GM21825 (cell line): ENCODE measurements around the gene GABRB3.

Experiments
- ATAC-seq: cut with Tn5 transposase; IDR thresholded peaks from one replicate; pipeline ENCODE4 v1.9.1; 2021; ENCODE audit warnings: mild to moderate bottlenecking, moderate library complexity; ENCODE audit not compliant: unreplicated experiment

GABRB3 gene

DNA sequence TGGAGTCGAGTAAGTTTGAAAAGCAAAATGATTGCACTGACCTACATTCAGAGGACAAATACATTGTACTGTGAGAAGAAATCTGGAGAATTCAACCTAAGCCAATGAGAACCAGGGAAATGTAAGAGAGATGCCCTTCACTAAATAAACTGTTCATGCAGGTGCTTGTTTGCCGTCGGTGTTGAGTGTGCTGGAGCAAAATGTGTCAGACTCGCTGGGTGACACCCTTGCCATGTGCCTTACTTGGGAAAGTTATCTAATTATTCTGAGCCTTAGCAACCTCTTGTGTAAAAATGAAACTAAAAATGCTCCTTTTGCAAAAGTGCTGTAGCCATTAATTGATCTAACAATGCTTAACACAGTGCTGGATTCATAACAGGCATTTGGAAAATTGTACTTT lies 140.4 kb downstream of the GABRB3 start:
- ATAC-seq, result no peak

DNA sequence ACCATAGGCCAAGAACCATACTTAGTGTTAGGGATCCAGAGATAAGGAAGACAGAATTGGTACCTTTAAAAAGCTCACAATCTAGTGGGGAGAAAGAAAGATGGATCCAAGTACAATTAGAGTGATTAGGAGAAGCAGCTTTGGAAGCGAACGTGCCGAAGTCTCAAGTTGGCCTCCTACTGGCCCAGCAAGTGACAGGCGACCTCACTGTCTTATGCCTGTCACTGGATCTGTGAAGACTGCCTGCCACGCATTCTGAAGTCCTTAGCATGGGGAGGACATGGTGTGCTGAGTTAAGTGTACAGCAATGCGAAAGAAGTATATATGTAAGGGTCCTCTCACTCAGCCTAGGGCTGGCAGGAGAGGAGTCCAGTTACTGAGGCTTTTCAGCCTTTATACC lies 141.0 kb downstream of the GABRB3 start:
- no peak for ATAC-seq

DNA sequence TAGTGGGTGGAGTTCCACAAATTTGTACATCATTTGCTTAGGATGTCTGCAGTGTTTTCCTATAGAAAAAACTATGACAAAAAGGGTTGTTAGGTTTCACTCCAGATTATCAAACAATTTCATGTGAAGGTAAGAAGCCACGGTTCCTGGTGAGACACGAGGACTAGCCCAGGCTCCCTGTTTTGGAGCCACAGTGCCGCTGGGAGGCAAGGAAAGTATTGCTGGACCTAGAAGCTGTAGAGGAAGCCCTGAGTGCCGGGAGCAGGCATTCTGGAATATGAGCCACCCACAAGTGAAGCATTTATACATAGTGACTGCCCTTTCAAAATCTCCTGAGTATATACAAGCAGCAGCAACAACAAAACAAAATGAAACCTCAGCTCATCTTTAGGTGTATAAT lies 142.0 kb downstream of the GABRB3 start:
- no peak for ATAC-seq

DNA sequence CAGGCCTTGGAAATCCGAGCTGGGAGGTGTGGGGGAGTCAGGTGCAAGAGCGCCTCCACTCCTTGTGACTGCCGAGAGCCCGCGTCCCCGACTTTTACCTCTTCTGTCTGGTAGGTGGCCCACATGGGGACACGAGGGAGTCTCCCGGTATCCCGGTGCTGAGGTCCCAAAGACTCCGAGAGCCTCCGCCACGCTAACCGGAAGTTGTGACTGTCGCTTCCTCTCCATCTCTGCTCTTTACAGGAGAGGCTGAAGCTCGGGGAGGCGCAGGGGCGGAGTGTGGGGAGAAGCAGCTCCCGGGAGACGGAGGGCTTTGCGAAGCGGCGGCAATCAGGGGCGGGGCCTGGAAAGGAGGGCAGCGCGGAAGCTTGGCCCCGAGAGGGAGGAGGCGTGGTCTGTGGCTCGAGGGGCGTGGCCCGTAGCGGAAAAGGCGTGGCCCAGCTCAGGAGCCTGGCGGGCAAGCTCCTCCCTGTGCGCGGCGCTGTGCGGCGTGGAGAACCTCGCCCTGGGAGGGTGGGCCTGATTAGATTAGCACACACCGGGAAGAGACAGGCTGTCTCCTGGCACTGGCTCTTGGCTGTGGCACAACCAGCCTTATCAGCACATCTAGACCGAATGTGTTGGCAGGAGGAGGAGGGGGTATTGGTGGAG lies 143.9 kb downstream of the GABRB3 start:
- ATAC-seq, result no peak

DNA sequence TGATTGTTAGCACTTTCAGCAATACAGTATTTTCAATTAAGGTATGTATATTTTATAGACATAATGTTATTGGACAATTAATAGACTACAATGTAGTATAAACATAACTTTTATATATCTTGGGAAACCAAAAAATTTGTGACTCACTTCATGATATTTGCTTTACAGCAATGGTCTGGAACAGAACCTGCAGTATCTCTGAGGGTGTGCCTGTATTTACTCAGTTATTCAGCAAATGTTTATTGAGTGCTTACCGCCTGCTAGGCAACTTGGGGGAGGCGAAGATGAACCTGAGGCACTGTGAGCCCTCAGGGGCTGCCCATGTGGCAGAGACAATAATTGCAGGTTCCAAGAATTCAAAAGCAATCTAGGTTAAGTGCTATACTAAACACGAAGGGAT lies 144.8 kb downstream of the GABRB3 start:
- ATAC-seq, result no peak

DNA sequence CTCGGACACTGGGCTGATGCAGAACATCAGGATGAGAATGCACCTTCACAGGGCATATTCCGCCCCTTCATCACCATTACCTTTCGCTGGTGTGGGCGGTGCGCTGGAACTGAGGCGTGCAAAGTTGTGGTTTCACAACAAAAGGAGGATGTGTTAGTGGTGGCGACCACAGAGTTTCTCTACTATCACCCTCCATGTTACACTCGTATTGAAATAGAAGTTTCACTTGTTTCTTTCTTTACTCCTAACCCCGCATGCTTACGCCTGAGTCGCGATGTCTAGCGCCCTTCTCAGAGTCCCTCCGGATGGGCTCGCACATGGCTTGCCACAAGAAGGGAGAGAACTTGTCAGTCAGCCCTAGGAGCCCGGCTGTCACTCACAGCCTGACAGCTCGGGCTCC lies 148.7 kb downstream of the GABRB3 start:
- no peak for ATAC-seq

DNA sequence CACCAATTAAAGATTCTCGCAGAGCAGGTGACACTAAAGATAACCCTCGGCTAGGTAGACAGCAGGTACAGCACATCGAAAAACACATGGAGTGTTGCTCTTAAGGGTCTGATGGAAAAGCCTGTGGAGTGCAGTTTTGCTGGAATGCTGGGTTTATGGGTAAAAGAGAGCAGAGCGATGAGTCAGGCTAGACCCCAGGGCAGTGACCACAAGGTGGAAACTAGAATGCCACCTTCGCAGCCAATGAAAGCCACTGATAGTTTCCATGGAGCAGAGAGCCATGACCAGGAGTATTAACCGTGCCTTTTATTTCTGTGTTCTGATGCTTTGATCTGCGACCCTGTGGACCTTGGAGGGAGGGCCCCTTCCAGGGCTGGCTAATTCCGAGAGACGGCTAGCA lies 149.8 kb downstream of the GABRB3 start:
- ATAC-seq, result no peak

DNA sequence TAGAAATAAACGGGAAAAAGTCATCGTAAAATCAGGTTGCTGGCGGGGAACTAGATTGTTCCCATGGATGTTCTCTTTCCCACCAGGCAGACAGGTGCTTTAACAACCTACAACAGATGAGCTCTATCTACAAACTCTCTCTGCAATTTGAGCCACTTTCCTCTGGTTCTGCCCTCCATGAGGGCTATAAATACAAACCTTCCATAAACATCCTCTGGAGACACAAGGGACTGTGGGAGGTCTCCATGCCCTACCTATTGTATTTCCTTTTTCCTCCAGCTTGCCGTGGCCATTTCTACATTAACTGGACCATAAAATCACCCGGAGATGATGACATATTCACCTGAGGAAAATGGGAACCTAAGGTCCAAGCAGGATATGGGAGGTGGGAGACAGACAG lies 151.1 kb downstream of the GABRB3 start:
- ATAC-seq, result no peak

DNA sequence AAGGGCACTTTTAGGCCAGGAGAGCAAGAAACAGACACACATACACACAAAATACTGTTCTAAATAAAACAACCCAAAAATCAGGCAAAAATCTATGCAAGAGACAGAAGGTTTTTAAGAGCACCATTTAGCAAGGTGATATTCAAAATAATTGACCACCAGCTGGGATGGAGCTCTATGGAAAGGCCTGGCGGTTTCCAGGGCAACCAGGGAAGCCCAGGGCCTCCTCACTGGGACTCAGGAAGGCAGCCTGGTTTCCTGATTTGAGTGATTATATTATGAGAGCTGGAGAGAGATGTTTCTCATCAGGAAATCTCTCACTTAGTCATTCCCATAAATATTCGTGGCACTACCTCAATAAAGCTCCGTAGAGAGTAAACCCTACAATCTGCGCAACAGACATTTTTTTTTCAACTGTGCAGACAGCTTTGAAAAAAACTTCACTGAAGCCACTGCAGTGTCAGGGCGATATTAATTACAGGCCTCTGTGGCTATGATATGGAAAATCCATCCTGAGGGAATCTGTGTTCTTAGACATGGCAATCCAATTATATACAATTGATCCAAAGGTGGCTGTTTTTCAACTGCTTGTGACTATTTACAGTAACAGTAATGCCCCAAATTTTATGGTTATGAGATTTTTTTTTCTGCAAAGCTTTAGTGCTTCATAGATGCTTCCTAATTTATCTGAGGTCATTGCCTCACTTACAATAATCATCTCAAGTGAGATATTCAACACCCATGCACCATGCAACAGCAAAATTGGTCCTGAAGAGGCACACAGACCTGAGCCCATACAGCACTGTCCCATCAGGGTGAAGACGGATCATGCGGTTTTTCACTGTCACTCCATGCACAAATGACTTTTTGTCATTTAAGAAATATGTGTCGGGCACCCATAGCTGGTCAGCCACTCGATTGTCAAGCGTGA lies 152.1 kb downstream of the GABRB3 start:
- no peak for ATAC-seq

DNA sequence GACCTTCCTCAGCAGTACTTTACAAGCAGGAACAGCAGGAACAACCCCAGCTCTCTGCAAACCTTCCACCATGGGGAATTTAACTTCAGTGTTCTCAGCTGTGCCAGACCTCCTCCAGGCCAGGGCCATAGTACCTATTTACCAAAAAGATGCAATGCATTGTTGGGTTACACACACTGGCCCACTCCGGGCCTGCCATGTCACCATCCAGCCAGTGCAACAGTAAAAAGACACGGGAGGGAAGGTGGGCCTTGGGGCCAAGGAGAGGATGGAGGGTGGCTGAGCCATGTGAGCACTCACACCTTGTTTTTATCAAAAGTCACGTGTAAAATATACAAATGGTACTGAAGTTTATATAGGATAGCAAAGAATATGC lies 157.0 kb downstream of the GABRB3 start:
- ATAC-seq, result no peak

DNA sequence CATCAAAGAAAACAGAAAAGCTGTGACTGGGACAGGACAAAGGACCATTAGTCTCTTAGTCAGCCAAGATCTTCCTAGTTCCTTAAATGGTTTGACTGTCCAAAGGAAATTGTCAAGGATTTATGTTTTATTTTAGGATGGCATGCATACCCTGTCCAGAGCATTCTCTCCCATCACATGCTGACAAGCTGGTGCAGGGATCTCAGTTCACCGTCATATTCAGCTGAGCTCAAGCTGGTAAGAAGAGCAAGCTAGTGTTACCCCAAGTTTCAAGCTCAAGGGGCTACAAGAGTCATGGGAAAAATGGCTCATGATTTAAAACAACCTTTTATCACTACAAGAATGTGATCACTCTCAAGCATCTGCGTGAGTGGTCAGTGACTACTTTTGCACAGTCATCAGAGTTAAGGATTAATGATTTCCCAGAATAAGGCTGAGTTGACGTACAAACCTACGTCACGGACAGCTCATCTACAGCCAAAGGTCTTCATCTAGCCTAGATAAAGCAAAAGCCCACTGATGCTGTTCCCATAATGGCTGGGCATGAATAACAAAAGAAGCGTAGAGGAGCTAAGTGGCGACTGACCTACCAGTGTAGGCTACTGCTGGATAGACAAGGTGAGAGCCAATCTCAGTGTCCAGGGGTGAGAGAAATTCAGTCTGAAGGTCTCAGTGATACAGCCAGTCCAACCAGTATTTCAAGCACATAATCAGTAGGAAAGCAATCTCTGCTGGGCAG lies 157.5 kb downstream of the GABRB3 start:
- no peak for ATAC-seq

DNA sequence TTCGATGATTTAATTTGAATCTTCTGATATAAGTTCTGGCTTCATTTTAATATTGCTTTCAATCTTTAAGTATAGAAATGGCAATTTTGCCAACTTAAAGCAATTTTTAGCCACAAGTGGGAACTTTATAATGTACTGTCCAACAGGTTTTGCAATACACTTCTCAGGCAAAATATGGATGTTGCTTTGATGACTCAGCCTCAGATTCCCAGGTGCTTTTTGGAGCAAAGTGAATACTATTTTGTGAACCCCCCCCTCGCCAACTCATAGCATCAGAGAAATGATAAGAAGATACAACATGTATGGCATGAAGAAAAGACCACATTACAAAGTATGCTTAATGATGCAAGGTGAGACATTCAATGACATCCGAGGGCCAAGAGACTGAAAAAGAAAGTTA lies 158.1 kb downstream of the GABRB3 start:
- ATAC-seq, result no peak

DNA sequence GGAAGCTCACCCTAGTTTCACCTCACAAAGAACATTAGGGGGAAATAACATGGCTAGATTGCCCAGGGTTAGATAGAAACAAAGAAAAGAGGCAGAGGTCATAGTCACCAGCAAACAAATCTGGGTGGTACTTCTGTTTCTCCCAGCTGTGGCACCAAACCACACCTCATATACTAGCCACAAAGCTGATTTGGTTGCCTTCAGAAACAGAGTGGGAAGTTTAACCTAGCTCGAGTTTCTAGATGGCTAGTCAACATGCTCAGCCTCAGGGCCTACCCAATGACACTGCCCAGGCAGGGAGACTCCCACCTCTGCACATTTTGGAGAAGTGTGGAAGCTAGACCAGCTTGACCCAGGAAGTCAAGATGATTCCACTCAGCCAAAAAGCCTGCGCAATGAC lies 174.2 kb downstream of the GABRB3 start:
- ATAC-seq, result no peak

DNA sequence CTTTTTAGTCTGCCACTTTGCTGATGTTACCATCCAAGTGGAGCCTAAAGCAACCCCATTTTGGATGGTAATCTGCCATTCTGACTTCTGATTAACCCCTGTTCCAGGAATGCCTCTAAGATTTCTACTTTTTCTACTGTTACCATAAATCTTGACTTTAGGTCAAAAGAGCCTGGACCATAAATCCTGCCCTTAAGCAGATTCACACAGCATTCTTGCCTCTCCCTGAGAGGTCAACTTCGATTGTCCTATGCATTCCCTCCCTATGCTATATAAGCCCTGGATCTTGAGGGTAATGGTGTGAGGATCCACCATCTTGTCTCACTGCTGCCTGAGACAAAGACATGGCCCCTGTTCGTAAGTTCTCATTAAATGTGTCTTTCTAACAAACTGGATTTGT lies 177.3 kb downstream of the GABRB3 start:
- ATAC-seq, result no peak

DNA sequence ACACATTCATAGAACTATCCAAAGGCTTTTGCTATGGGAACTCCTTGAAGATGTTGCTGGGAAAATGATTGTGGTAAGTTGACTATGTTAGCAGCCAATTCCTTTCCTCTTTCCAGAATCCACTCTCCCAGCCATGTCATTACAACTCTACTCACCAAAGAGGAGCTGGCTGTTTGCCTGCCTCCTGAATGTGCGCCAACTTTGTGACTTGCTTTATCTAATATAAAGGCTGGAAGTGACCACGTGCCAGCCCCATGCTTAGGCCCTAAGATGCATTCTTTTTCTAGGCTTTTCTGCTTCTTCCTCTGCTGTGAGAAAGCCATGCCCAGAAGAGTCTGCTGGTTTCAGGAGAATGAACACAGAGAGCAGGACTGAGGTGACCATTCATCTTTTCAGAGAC lies 182.2 kb downstream of the GABRB3 start:
- no peak for ATAC-seq

DNA sequence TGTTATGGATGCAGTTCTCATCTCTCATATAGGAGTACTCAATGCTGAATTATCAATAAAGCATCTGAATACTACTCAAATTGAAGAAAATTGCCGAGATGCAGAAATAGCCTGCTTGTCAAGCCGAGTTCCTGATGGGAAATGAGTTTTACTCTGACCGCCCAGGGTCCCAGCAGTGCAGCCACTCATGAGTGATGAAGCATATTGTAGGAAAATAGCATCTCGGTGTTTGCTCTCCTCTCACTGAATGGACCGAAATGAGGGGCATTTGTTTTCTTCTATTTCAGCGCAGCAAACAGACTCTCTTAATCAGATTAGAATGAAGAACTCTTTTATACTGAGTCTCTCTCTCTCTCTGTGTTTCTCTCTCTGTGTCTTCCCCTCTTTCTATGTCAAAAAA lies 190.0 kb downstream of the GABRB3 start:
- ATAC-seq, result no peak

DNA sequence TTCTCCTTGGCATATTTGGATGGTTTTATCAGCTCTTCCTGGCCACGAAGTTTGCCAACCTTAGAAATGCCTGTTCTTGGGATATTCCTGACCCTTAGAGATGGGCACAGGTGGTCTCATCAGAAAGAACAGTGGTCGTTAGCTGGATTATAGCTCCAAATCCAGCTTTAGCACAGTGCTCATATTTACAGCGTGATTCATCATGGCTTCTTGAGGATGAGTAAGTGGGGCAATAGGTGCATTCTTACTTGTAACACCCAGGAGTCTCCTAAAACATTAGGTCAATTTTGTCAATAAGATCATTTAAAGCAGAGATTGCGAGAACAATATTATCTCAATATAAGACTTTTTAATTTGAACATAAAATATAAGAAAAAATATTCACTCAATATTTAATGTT lies 191.9 kb downstream of the GABRB3 start:
- ATAC-seq, result no peak

DNA sequence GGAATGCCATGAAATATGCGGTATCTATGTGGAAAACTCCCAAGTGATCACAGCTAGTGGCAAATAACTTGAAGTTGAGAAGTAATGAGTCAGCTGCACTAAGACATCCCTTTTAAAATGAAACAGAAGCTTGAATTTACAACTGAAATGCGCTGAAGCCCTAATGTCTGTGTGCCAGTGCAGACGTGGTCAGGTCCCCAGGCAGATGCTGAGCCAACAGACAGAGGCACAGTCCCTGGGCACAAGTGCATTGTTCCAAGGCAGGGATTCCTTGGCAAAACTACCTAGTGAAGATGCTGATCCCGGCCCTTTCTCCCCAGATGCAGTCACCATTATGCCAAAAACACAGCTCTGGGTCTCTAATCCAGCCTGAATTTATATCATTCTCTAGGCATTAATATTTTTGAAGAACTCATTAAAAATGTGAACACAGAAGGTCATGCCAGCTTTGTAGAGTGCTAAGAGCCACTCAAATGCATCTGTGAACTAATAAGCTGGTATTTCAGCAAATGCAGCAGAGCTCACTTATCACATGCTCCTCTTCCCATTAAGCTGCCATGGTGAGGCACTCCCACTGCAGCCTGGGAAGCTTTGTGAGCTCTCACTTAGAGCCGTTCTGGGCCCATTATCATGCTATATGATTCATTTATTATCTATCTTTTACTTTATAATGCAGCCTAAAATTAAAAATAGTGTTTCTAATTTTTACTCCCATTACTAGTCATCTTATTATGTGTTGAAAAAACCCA lies 200.1 kb downstream of the GABRB3 start:
- ATAC-seq, result no peak

DNA sequence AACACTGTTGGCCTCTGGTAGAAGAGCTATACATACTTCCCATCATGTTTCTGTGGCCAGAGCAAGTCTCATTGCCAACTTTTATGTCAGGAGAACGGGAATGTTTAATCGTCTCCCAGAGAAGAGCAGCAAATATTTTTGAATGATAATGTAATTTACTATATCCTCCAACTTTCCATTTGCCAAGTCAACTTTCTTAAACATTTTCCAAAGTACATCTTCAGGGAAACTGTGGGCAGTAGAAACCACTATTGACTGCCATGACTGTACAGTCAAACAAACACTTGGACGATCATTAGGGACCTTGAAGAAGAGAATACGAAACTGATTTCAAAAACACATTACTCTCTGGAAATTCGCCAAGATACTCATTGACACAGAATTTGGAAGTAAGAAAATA lies 201.5 kb downstream of the GABRB3 start:
- no peak for ATAC-seq

DNA sequence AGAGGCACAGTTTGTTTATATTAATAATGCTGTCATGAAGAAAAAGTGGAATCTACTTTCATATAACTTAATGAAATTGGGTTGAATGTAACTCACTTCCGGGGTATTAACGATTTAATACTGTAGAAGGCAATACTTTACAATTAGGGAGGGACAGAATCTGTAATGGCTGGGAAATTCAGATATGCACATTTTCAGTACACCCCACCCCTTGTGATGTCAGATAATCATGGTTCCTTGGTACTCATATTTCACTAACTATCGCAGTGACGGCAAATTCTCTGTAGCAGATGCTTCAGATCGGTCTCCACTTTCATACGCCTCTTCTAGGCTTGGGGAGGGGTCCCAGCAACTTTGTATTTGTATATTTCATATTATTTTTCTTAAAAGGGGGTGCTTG lies 207.3 kb downstream of the GABRB3 start:
- no peak for ATAC-seq

DNA sequence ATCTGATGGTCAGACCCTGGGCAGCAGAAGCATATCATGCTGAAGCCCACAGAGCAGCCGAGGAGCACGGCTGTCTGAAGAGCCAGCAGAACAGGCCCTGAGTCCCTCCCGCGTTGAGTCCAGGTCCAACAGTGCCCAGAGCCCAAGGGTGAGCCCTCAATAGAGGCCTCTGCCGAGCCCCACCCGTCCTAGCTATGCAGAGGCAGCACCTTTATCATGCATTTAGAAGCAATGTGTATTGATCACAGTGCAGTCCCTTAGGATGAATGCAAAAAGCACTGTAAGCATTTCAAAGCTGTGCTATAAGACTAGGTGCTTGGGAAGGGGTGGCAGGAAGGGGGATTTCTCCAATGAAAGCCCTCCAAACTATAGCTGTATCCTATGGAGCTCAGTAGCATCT lies 208.5 kb downstream of the GABRB3 start:
- no peak for ATAC-seq
